ENCODE data around the gene PLEKHM3. TPM values are rescaled to one million over a fixed set of nuclear protein-coding genes. Genes with fewer than 3 reads are reported as not detected.

The PLEKHM3 gene
- total and polyA plus RNA-seq, 2 donors (not counting 3 experiments of a cell fraction or from before 2014, with no cell fraction given), result 3.1 to 9.1 TPM

- DNase-seq (ENCODE audit: low read depth, low spot score), result no peak
- no peak overlapping the region for H3K9ac ChIP-seq (replicated peaks; ENCODE audit: extremely low read depth, insufficient read depth, low read length)
- no peaks in the 10 kb centered on the region for H4K20me1 ChIP-seq (replicated peaks; ENCODE audit: control insufficient read depth, extremely low read depth, insufficient read depth, low read length)
- BruUV-seq (replicated peaks), result no TSS peak
- no peaks in the 10 kb centered on the region for H3K27me3 ChIP-seq (ENCODE audit: control insufficient read depth in 2 of 2, insufficient read depth in 2 of 2, low read length in 2 of 2)
- no peaks in the 10 kb centered on the region for H3K9me3 ChIP-seq (replicated peaks; ENCODE audit: control insufficient read depth, insufficient read depth, low read length)
- no peak overlapping the region for H2AFZ ChIP-seq (ENCODE audit: low read depth, low read length)
- no peak overlapping the region for H3K27ac ChIP-seq (ENCODE audit: insufficient read depth, low read depth, low read length)
- no peak overlapping the region for H3K4me2 ChIP-seq (ENCODE audit: insufficient read depth, low read length)
- TF ChIP-seq POLR2AphosphoS5 (IDR thresholded peaks at IDR 0.05; ENCODE audit: insufficient read depth, low read depth, low read length) (no peak), MYC (IDR thresholded peaks at IDR 0.05; ENCODE audit: low read depth, low read length) (no peak), GATA2 (IDR thresholded peaks at IDR 0.05; ENCODE audit: insufficient read depth, insufficient read length, low read depth, low read length) (no peak), MAX (IDR thresholded peaks at IDR 0.05; ENCODE audit: insufficient read depth, insufficient read length) (no peak), EZH2 (IDR thresholded peaks at IDR 0.05; ENCODE audit: borderline replicate concordance, low read depth, low read length, severe bottlenecking) (no peak), POLR2A (IDR thresholded peaks at IDR 0.05; ENCODE audit: low read depth, low read length) (no peak), FOS (IDR thresholded peaks at IDR 0.05; ENCODE audit: borderline replicate concordance, insufficient read depth, low read length) (no peak)
- TF ChIP-seq, protein P1, sequence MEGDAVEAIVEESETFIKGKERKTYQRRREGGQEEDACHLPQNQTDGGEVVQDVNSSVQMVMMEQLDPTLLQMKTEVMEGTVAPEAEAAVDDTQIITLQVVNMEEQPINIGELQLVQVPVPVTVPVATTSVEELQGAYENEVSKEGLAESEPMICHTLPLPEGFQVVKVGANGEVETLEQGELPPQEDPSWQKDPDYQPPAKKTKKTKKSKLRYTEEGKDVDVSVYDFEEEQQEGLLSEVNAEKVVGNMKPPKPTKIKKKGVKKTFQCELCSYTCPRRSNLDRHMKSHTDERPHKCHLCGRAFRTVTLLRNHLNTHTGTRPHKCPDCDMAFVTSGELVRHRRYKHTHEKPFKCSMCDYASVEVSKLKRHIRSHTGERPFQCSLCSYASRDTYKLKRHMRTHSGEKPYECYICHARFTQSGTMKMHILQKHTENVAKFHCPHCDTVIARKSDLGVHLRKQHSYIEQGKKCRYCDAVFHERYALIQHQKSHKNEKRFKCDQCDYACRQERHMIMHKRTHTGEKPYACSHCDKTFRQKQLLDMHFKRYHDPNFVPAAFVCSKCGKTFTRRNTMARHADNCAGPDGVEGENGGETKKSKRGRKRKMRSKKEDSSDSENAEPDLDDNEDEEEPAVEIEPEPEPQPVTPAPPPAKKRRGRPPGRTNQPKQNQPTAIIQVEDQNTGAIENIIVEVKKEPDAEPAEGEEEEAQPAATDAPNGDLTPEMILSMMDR (IDR thresholded peaks at IDR 0.05; ENCODE audit: extremely low read depth in 1 of 2, insufficient read depth in 1 of 2, low read depth in 1 of 2, low read length in 2 of 2), result no peak
- FAIRE-seq, result no peak
- H3K9me1 ChIP-seq (replicated peaks; ENCODE audit: control insufficient read depth, extremely low read depth, insufficient read depth, low read length), result no peaks in the 10 kb centered on the region
- ChIA-PET POLR2A (no interaction called here), CTCF (interaction anchor here (1.1 kb wide), 1 partner anchor 9 kb away, joined by 3 read pairs; no protein-coding TSS in a partner anchor)
- H3K4me1 ChIP-seq (ENCODE audit: control insufficient read depth, extremely low read depth, insufficient read depth, low read length), result peaks cover 4% of the 10 kb centered on the region
- dilution Hi-C loops (cut with MboI; ENCODE audit: extremely low pct_ligation_motif_present, low sequenced_read_pairs), result no loop called here
- H3K4me3 ChIP-seq (replicated peaks in 1 of 3; ENCODE audit: insufficient read depth in 1 of 3, low read depth in 1 of 3, low read length in 3 of 3), result no peak overlapping the region
- intact Hi-C loops (cut with micrococcal nuclease), result no loop called here
- H3K79me2 ChIP-seq (ENCODE audit: control insufficient read depth, insufficient read depth, low read length), result no peaks in the 10 kb centered on the region
- no peaks in the 10 kb centered on the region for H3K36me3 ChIP-seq (ENCODE audit: control insufficient read depth in 2 of 2, extremely low read depth in 1 of 2, insufficient read depth in 2 of 2, low read length in 2 of 2)
These were observed 149.7 kb downstream of the PLEKHM3 start for GRCh38 chr2:207875473-207876212.
